Hepatocyte (in vitro differentiated cells): ENCODE measurements around the gene NR1H4.
"Not testable (repeated sequence)": the region's sequence is repeated elsewhere in the genome, so short reads cannot be mapped to it uniquely, and the experiment has no call there.

Experiments used
- EZH2 ChIP-seq: fragments of 200-600 bp; sonication (generic); IDR thresholded peaks from 2 replicates; pipeline ENCODE4 v1.6.1; 2016; ENCODE audit warnings: antibody characterized with exemption, mild to moderate bottlenecking, borderline replicate concordance
- EZH2phosphoT487 ChIP-seq: fragments of 200-600 bp; sonication (generic); IDR thresholded peaks from one replicate; pipeline ENCODE4 v1.6.1; 2018; ENCODE audit warnings: antibody characterized with exemption, mild to moderate bottlenecking, low read depth, moderate library complexity; ENCODE audit not compliant: unreplicated experiment, severe bottlenecking
- TF ChIP-seq, protein P1 (sequence below): fragments of 200-600 bp; sonication (generic); IDR thresholded peaks from 2 replicates; pipeline ENCODE4 v1.5.1; 2016; ENCODE audit warnings: antibody characterized with exemption, mild to moderate bottlenecking; ENCODE audit not compliant: poor library complexity

DNA sequence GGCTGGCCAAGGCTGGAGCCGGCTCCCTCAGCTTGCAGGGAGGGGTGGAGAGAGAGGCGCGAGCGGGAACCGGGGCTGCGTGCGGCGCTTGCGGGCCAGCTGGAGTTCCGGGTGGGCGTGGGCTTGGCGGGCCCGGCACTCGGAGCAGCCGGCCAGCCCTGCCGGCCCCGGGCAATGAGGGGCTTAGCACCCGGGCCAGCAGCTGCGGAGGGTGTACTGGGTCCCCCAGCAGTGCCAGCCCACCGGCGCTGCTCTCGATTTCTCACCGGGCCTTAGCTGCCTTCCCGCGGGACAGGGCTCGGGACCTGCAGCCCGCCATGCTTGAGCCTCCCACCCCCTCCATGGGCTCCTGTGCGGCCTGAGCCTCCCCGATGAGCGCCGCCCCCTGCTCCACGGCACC is 43.4 kb upstream of the NR1H4 start:
- TF ChIP-seq, protein P1, sequence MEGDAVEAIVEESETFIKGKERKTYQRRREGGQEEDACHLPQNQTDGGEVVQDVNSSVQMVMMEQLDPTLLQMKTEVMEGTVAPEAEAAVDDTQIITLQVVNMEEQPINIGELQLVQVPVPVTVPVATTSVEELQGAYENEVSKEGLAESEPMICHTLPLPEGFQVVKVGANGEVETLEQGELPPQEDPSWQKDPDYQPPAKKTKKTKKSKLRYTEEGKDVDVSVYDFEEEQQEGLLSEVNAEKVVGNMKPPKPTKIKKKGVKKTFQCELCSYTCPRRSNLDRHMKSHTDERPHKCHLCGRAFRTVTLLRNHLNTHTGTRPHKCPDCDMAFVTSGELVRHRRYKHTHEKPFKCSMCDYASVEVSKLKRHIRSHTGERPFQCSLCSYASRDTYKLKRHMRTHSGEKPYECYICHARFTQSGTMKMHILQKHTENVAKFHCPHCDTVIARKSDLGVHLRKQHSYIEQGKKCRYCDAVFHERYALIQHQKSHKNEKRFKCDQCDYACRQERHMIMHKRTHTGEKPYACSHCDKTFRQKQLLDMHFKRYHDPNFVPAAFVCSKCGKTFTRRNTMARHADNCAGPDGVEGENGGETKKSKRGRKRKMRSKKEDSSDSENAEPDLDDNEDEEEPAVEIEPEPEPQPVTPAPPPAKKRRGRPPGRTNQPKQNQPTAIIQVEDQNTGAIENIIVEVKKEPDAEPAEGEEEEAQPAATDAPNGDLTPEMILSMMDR: not testable (repeated sequence)
- TF ChIP-seq EZH2, EZH2phosphoT487: not testable (repeated sequence)
